ENCODE data around the gene GNMT.

Gene GNMT

GRCh38 chr6:42963179-42963854 lies 2.8 kb downstream of the GNMT start:
- Histone ChIP-seq H3K27me3 (ENCODE audit: control insufficient read depth, insufficient read depth, low read length, poor library complexity, severe bottlenecking) (peaks cover 36% of the 10 kb centered on the region), H3K4me1 (ENCODE audit: control insufficient read depth, insufficient read depth, low read length) (no peaks in the 10 kb centered on the region), H3K9me3 (ENCODE audit: control insufficient read depth, low read length) (no peaks in the 10 kb centered on the region), H3K4me3 (ENCODE audit: insufficient read depth, low read depth, low read length) (no peak overlapping the region), H3K27ac (ENCODE audit: insufficient read depth, low read depth, low read length, poor library complexity, severe bottlenecking) (no peak overlapping the region), H3K36me3 (ENCODE audit: control insufficient read depth, insufficient read depth, low read length) (no peaks in the 10 kb centered on the region)
- 84 to 85% methylated on average over 12 of the region's 12 CpGs for WGBS, 2 experiments

- Histone ChIP-seq H3K4me1 (ENCODE audit: control insufficient read depth, insufficient read depth, low read length) (no peaks in the 10 kb centered on the region), H3K27ac (ENCODE audit: insufficient read depth, low read depth, low read length, poor library complexity, severe bottlenecking) (no peak overlapping the region), H3K27me3 (ENCODE audit: control insufficient read depth, insufficient read depth, low read length, poor library complexity, severe bottlenecking) (peaks cover 31% of the 10 kb centered on the region), H3K4me3 (ENCODE audit: insufficient read depth, low read depth, low read length) (no peak overlapping the region), H3K36me3 (ENCODE audit: control insufficient read depth, insufficient read depth, low read length) (no peaks in the 10 kb centered on the region), H3K9me3 (ENCODE audit: control insufficient read depth, low read length) (no peaks in the 10 kb centered on the region)
- 78 to 79% methylated on average over 9 of the region's 9 CpGs for WGBS, 2 experiments
These were observed 3.5 kb downstream of the GNMT start for GRCh38 chr6:42963855-42964605.

- 90 to 91% methylated on average over 7 of the region's 7 CpGs for WGBS, 2 experiments
- no peaks in the 10 kb centered on the region for H3K4me1 ChIP-seq (ENCODE audit: control insufficient read depth, insufficient read depth, low read length)
- H3K36me3 ChIP-seq (ENCODE audit: control insufficient read depth, insufficient read depth, low read length): no peaks in the 10 kb centered on the region
- peaks cover 6% of the 10 kb centered on the region for H3K27me3 ChIP-seq (ENCODE audit: control insufficient read depth, insufficient read depth, low read length, poor library complexity, severe bottlenecking)
- H3K4me3 ChIP-seq (ENCODE audit: insufficient read depth, low read depth, low read length): no peak overlapping the region
- no peaks in the 10 kb centered on the region for H3K9me3 ChIP-seq (ENCODE audit: control insufficient read depth, low read length)
- H3K27ac ChIP-seq (ENCODE audit: insufficient read depth, low read depth, low read length, poor library complexity, severe bottlenecking): no peak overlapping the region
These were observed 6.0 kb downstream of the GNMT start for GRCh38 chr6:42966571-42966970.

GRCh38 chr6:42967228-42967627 lies 6.7 kb downstream of the GNMT start:
- Histone ChIP-seq H3K36me3 (ENCODE audit: control insufficient read depth, insufficient read depth, low read length) (no peaks in the 10 kb centered on the region), H3K9me3 (ENCODE audit: control insufficient read depth, low read length) (no peaks in the 10 kb centered on the region), H3K27me3 (ENCODE audit: control insufficient read depth, insufficient read depth, low read length, poor library complexity, severe bottlenecking) (no peaks in the 10 kb centered on the region), H3K27ac (ENCODE audit: insufficient read depth, low read depth, low read length, poor library complexity, severe bottlenecking) (no peak overlapping the region), H3K4me1 (ENCODE audit: control insufficient read depth, insufficient read depth, low read length) (no peaks in the 10 kb centered on the region), H3K4me3 (ENCODE audit: insufficient read depth, low read depth, low read length) (no peak overlapping the region)
- WGBS, 2 experiments: 92 to 94% methylated on average over 11 of the region's 11 CpGs

- Histone ChIP-seq H3K27me3 (ENCODE audit: control insufficient read depth, insufficient read depth, low read length, poor library complexity, severe bottlenecking) (no peaks in the 10 kb centered on the region), H3K9me3 (ENCODE audit: control insufficient read depth, low read length) (no peaks in the 10 kb centered on the region), H3K4me1 (ENCODE audit: control insufficient read depth, insufficient read depth, low read length) (no peaks in the 10 kb centered on the region), H3K27ac (ENCODE audit: insufficient read depth, low read depth, low read length, poor library complexity, severe bottlenecking) (no peak overlapping the region), H3K36me3 (ENCODE audit: control insufficient read depth, insufficient read depth, low read length) (no peaks in the 10 kb centered on the region), H3K4me3 (ENCODE audit: insufficient read depth, low read depth, low read length) (no peak overlapping the region)
- 93 to 97% methylated on average over 12 of the region's 12 CpGs for WGBS, 2 experiments
These were observed 7.7 kb downstream of the GNMT start for GRCh38 chr6:42968126-42968701.

GRCh38 chr6:42968783-42969182 lies 8.2 kb downstream of the GNMT start:
- WGBS, 2 experiments: 91 to 92% methylated on average over 4 of the region's 4 CpGs
- H3K27ac ChIP-seq (ENCODE audit: insufficient read depth, low read depth, low read length, poor library complexity, severe bottlenecking): no peak overlapping the region
- no peaks in the 10 kb centered on the region for H3K4me1 ChIP-seq (ENCODE audit: control insufficient read depth, insufficient read depth, low read length)
- H3K36me3 ChIP-seq (ENCODE audit: control insufficient read depth, insufficient read depth, low read length): no peaks in the 10 kb centered on the region
- H3K9me3 ChIP-seq (ENCODE audit: control insufficient read depth, low read length): no peaks in the 10 kb centered on the region
- H3K27me3 ChIP-seq (ENCODE audit: control insufficient read depth, insufficient read depth, low read length, poor library complexity, severe bottlenecking): no peaks in the 10 kb centered on the region
- H3K4me3 ChIP-seq (ENCODE audit: insufficient read depth, low read depth, low read length): no peak overlapping the region

- WGBS, 2 experiments: 94 to 96% methylated on average over 2 of the region's 2 CpGs
- H3K4me3 ChIP-seq (ENCODE audit: insufficient read depth, low read depth, low read length): no peak overlapping the region
- H3K27ac ChIP-seq (ENCODE audit: insufficient read depth, low read depth, low read length, poor library complexity, severe bottlenecking): no peak overlapping the region
- H3K36me3 ChIP-seq (ENCODE audit: control insufficient read depth, insufficient read depth, low read length): no peaks in the 10 kb centered on the region
- no peaks in the 10 kb centered on the region for H3K4me1 ChIP-seq (ENCODE audit: control insufficient read depth, insufficient read depth, low read length)
- H3K9me3 ChIP-seq (ENCODE audit: control insufficient read depth, low read length): no peaks in the 10 kb centered on the region
- no peaks in the 10 kb centered on the region for H3K27me3 ChIP-seq (ENCODE audit: control insufficient read depth, insufficient read depth, low read length, poor library complexity, severe bottlenecking)
These were observed 8.9 kb downstream of the GNMT start for GRCh38 chr6:42969431-42969830.

- no peak overlapping the region for H3K4me3 ChIP-seq (ENCODE audit: insufficient read depth, low read depth, low read length)
- H3K27me3 ChIP-seq (ENCODE audit: control insufficient read depth, insufficient read depth, low read length, poor library complexity, severe bottlenecking): no peaks in the 10 kb centered on the region
- H3K36me3 ChIP-seq (ENCODE audit: control insufficient read depth, insufficient read depth, low read length): no peaks in the 10 kb centered on the region
- no peaks in the 10 kb centered on the region for H3K9me3 ChIP-seq (ENCODE audit: control insufficient read depth, low read length)
- no peaks in the 10 kb centered on the region for H3K4me1 ChIP-seq (ENCODE audit: control insufficient read depth, insufficient read depth, low read length)
- no peak overlapping the region for H3K27ac ChIP-seq (ENCODE audit: insufficient read depth, low read depth, low read length, poor library complexity, severe bottlenecking)
- WGBS, 2 experiments: 88 to 91% methylated on average over 4 of the region's 4 CpGs
These were observed 9.4 kb downstream of the GNMT start for GRCh38 chr6:42969934-42970333.

- Histone ChIP-seq H3K4me1 (ENCODE audit: control insufficient read depth, insufficient read depth, low read length) (no peaks in the 10 kb centered on the region), H3K9me3 (ENCODE audit: control insufficient read depth, low read length) (no peaks in the 10 kb centered on the region), H3K27me3 (ENCODE audit: control insufficient read depth, insufficient read depth, low read length, poor library complexity, severe bottlenecking) (no peaks in the 10 kb centered on the region), H3K4me3 (ENCODE audit: insufficient read depth, low read depth, low read length) (no peak overlapping the region), H3K36me3 (ENCODE audit: control insufficient read depth, insufficient read depth, low read length) (no peaks in the 10 kb centered on the region), H3K27ac (ENCODE audit: insufficient read depth, low read depth, low read length, poor library complexity, severe bottlenecking) (no peak overlapping the region)
- 94 to 96% methylated on average over 4 of the region's 4 CpGs for WGBS, 2 experiments
These were observed 10.5 kb downstream of the GNMT start for GRCh38 chr6:42970871-42971612.
